Osteoblast (primary cell): ENCODE measurements around the gene CDT1. TPM values are rescaled to one million over a fixed set of nuclear protein-coding genes. Genes with fewer than 3 reads are reported as not detected.

ENCODE experiments used
- DNase-seq: peaks from one replicate; pipeline ENCODE4 v3.0.0; 2011; ENCODE audit warnings: low spot score, mixed read lengths; ENCODE audit not compliant: insufficient read length; ENCODE audit errors: missing footprints
- H2AFZ ChIP-seq: 2 replicates; pipeline ENCODE4 v1.6.0; 2011; ENCODE audit warnings: mild to moderate bottlenecking, low read length
- H3K27ac ChIP-seq: 2 replicates; pipeline ENCODE4 v1.5.1; 2011; ENCODE audit warnings: mild to moderate bottlenecking, low read depth, low read length, moderate library complexity
- H3K27me3 ChIP-seq: 2 replicates; pipeline ENCODE4 v1.6.0; 2012; ENCODE audit warnings: mild to moderate bottlenecking, control low read depth, inconsistent platforms, low read length, moderate library complexity; ENCODE audit not compliant: insufficient read depth
- H3K36me3 ChIP-seq: 2 replicates; pipeline ENCODE4 v1.5.1; 2011; ENCODE audit warnings: mild to moderate bottlenecking, low read length, control low read depth, moderate library complexity; ENCODE audit not compliant: insufficient read depth
- H3K4me1 ChIP-seq: 2 replicates; pipeline ENCODE4 v1.5.1; 2011; ENCODE audit warnings: mild to moderate bottlenecking, low read length, control low read depth, moderate library complexity; ENCODE audit not compliant: insufficient read depth
- H3K4me2 ChIP-seq: 2 replicates; pipeline ENCODE4 v1.6.0; 2011; ENCODE audit warnings: mild to moderate bottlenecking, low read length; ENCODE audit not compliant: insufficient read depth
- H3K4me3 ChIP-seq: fragments of 200-600 bp; sonication (generic); 3 replicates; pipeline ENCODE4 v1.5.1; 2012; ENCODE audit warnings: mild to moderate bottlenecking, low read length, inconsistent platforms; ENCODE audit not compliant: insufficient read depth
- H3K79me2 ChIP-seq: 2 replicates; pipeline ENCODE4 v1.6.0; 2012; ENCODE audit warnings: mild to moderate bottlenecking, low read length, control low read depth, inconsistent platforms; ENCODE audit not compliant: insufficient read depth
- H3K9me3 ChIP-seq: 2 replicates; pipeline ENCODE4 v1.5.1; 2011; ENCODE audit warnings: low read depth, low read length, control low read depth
- H4K20me1 ChIP-seq: 2 replicates; pipeline ENCODE4 v1.6.0; 2012; ENCODE audit warnings: mild to moderate bottlenecking, low read length, control low read depth; ENCODE audit not compliant: insufficient read depth
- total RNA-seq: library from RNA; depleted of rRNA; stranded (reverse); fragments of >200 nt; gene quantifications from 2 replicates; pipeline ENCODE4 v1.2.3, GENCODE V29; 2012
- TF ChIP-seq, protein P1 (sequence below): IDR thresholded peaks from 2 replicates; pipeline ENCODE4 v1.5.1; 2011; ENCODE audit warnings: mild to moderate bottlenecking, low read depth, low read length, moderate library complexity; ENCODE audit errors: extremely low read depth

Gene CDT1
- total RNA-seq, 1 donor: 2.9 TPM

DNA sequence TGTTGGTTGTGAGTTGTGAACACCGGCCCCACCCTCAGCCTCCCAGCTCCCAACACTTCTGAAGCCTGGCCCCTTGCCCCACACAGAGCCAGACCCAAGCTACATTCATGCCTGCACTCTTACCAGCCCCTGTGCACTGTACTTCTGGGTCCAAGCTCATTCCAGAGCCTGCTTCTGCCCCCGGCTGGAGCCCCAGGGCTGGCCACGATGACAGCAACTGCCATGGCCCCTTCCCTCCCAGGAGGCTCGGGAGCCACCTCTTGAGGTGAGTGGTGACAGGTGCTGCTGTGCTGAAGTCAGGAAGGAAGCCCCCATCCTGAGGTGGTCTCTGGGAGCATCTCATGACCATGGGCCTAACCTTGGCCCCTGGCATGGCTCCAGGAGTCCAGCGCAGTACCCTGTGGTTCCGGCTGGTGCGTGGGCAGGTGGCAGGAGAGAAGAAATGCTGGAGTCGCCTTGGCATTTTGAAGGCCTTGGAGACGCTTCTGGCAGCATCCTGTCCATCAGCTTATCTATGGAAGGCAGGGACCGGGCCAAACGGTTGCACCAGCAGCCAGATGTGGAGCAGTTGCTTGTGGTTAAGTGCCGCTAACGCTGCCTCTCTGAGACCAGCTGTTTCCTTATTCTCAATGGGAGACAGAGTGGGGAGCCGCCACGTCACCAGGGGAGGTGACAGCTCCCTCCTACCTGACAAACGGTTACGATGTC is 3.9 kb upstream of the CDT1 start:
- Histone ChIP-seq H2AFZ (no peak overlapping the region), H3K79me2 (peaks cover 7% of the 10 kb centered on the region), H3K27ac (no peak overlapping the region), H3K4me3 (no peak overlapping the region), H4K20me1 (no peaks in the 10 kb centered on the region), H3K27me3 (no peaks in the 10 kb centered on the region), H3K36me3 (no peaks in the 10 kb centered on the region), H3K4me2 (no peak overlapping the region), H3K9me3 (no peaks in the 10 kb centered on the region), H3K4me1 (peaks cover 7% of the 10 kb centered on the region)
- DNase-seq: peak; percentile 63
- TF ChIP-seq, protein P1, sequence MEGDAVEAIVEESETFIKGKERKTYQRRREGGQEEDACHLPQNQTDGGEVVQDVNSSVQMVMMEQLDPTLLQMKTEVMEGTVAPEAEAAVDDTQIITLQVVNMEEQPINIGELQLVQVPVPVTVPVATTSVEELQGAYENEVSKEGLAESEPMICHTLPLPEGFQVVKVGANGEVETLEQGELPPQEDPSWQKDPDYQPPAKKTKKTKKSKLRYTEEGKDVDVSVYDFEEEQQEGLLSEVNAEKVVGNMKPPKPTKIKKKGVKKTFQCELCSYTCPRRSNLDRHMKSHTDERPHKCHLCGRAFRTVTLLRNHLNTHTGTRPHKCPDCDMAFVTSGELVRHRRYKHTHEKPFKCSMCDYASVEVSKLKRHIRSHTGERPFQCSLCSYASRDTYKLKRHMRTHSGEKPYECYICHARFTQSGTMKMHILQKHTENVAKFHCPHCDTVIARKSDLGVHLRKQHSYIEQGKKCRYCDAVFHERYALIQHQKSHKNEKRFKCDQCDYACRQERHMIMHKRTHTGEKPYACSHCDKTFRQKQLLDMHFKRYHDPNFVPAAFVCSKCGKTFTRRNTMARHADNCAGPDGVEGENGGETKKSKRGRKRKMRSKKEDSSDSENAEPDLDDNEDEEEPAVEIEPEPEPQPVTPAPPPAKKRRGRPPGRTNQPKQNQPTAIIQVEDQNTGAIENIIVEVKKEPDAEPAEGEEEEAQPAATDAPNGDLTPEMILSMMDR: no peak

DNA sequence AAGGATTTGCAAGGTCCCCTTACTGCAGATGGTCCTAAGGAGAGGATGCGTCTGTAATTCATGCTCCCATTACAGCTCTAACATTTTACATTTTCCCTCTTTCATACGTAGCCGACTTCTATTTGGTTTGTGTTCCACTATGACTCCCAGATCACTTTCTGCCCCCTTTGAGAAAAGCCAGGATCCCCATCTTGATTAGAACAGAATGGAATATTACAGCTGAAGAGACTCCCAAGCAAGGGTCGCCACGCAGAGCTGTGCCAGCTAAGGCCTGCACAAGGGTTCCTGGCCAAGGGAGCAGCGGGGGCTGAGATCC is 3.4 kb upstream of the CDT1 start:
- Histone ChIP-seq H3K9me3 (no peaks in the 10 kb centered on the region), H3K4me3 (no peak overlapping the region), H3K27me3 (no peaks in the 10 kb centered on the region), H3K36me3 (no peaks in the 10 kb centered on the region), H3K27ac (no peak overlapping the region), H3K79me2 (peaks cover 9% of the 10 kb centered on the region), H3K4me2 (no peak overlapping the region), H2AFZ (no peak overlapping the region), H3K4me1 (peaks cover 12% of the 10 kb centered on the region), H4K20me1 (no peaks in the 10 kb centered on the region)
- TF ChIP-seq, protein P1: no peak
- DNase-seq: peak; percentile 66

DNA sequence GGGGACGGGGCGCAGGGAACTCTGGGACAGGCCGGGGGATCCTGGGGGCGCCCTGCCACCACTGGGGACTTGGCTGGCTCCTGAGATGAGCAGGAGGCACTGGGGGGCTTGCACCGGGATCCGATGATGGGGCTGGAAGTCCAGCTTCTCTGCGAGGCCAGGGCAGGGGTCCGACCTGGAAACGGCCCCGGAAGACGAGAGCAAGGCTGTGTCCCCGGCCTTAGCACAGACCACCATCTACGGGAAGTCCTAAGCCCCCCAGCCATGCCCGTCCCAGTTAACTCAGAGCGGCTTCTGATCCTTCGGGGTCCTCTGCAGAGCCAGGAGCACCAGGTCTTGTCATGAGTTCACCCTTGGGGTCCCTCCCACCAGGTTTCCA is 573 bp downstream of the CDT1 start:
- Histone ChIP-seq H3K79me2 (peaks cover 10% of the 10 kb centered on the region), H3K4me3 (peak overlapping the region; percentile 80), H3K4me2 (peak overlapping the region; percentile 87), H3K9me3 (no peaks in the 10 kb centered on the region), H4K20me1 (no peaks in the 10 kb centered on the region), H2AFZ (peak overlapping the region; percentile 62), H3K4me1 (peaks cover 12% of the 10 kb centered on the region), H3K36me3 (peaks cover 19% of the 10 kb centered on the region), H3K27me3 (no peaks in the 10 kb centered on the region), H3K27ac (no peak overlapping the region)
- TF ChIP-seq, protein P1: no peak
- no peak for DNase-seq

DNA sequence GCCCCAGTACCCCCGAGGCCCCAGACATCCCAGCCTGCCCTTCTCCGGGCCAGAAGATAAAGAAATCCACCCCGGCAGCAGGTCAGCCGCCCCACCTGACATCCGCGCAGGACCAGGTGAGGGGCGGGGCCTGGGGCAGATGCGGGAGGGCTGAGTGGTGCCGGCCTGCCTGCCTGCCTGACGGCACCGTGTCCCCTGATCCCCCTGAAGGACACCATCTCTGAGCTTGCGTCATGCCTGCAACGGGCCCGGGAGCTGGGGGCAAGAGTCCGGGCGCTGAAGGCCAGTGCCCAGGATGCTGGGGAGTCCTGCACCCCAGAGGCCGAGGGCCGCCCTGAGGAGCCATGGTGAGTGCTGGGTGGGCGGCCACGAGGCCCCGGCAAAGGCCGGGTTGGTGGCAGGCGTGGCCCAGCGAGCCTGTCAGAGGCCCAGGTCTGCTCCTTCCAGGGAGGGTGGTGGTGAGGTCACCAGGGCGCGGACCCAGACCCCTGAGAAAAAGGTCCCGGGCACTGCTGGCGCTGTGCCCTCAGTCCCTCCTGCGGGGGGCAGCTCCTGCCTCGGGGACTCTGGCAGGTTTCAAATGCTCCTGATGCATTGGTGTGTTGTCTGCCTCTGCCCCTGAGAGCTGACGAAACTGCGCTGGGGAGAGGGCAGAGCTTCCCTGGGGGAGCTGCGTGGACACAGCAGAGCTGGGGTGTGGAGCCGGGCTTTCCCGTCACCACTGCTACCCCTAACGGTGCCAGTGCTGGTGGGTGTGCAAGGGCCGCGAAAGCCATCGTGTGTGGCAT is 1.2 kb downstream of the CDT1 start:
- Histone ChIP-seq H3K4me3 (peak overlapping the region; percentile 80), H3K9me3 (no peaks in the 10 kb centered on the region), H3K79me2 (peaks cover 16% of the 10 kb centered on the region), H2AFZ (peak overlapping the region; percentile 62), H3K4me2 (peak overlapping the region; percentile 87), H3K27me3 (no peaks in the 10 kb centered on the region), H4K20me1 (peaks cover 4% of the 10 kb centered on the region), H3K27ac (no peak overlapping the region), H3K36me3 (peaks cover 25% of the 10 kb centered on the region), H3K4me1 (peaks cover 17% of the 10 kb centered on the region)
- DNase-seq: peak; percentile 93
- TF ChIP-seq, protein P1: no peak
